Mesothelial cell of epicardium (in vitro differentiated cells): ENCODE data around the gene AZGP1. TPM values are rescaled to one million over a fixed set of nuclear protein-coding genes. Genes with fewer than 3 reads are reported as not detected.
"Not testable (repeated sequence)": the region's sequence is repeated elsewhere in the genome, so short reads cannot be mapped to it uniquely, and the experiment has no call there.

Experiments used
- DNase-seq, 2 experiments: peaks; one replicate each; pipeline ENCODE4 v3.0.0; 2021; ENCODE audit warnings: low spot score in 2 of 2; ENCODE audit not compliant: unreplicated experiment in 2 of 2
- H3K27ac Mint-ChIP-seq: 2 replicates; pipeline ENCODE4 v1.8.0; 2021; ENCODE audit warnings: mixed read lengths
- H3K27me3 Mint-ChIP-seq: 2 replicates; pipeline ENCODE4 v1.8.0; 2021; ENCODE audit warnings: low read depth, mixed read lengths
- H3K36me3 Mint-ChIP-seq: 2 replicates; pipeline ENCODE4 v1.8.0; 2021; ENCODE audit warnings: mixed read lengths
- H3K4me1 Mint-ChIP-seq: 2 replicates; pipeline ENCODE4 v1.8.0; 2021; ENCODE audit warnings: mixed read lengths
- H3K4me3 Mint-ChIP-seq: 2 replicates; pipeline ENCODE4 v1.8.0; 2021; ENCODE audit warnings: mild to moderate bottlenecking, moderate library complexity, mixed read lengths
- H3K9me3 Mint-ChIP-seq: 2 replicates; pipeline ENCODE4 v1.8.0; 2021; ENCODE audit warnings: mixed read lengths
- total RNA-seq: library from RNA; stranded (reverse); gene quantifications from 3 replicates; pipeline ENCODE4 v1.2.1, GENCODE V29; 2021
- TF ChIP-seq, protein P1 (sequence below): fragments of 200-600 bp; sonication (generic); IDR thresholded peaks from one replicate; pipeline ENCODE4 v1.5.0; 2021; ENCODE audit warnings: antibody characterized with exemption; ENCODE audit not compliant: unreplicated experiment

Gene AZGP1
- total RNA-seq, 1 donor from 2014 or later, result 0.56 TPM

DNA sequence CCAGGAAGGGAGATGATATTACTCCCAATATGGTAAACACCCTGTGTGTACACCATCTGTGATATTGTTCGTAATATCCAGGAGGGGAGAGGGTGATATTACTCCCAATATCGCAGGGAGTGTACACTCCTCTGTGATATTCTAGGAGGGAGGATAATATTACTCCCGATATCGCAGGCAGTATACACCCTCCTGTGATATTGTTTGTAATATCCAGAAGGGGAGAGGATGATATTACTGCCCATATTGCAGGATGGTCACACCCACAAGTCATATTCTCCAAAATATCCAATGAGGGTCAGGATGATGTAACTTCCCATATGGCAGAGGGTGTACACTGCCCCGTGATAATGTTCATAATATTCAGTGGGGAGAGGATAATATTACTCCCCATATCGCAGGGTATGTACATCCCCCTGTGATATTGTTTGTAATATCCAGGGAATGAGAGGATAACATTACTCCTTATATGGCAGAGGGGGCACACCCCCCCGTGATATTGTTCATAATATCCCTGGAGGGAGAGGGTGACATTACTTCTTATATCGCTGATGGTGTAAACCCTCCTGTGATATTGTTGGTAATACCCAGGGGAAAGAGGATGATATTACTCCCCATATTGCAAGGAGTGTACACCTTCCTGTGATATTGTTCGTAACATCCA, 17.1 kb downstream of the AZGP1 start:
- Mint-ChIP-seq H3K27me3 (peaks cover 84% of the 10 kb centered on the region), H3K4me1 (no peaks in the 10 kb centered on the region), H3K9me3 (no peaks in the 10 kb centered on the region), H3K27ac (no peak overlapping the region), H3K36me3 (no peaks in the 10 kb centered on the region), H3K4me3 (no peak overlapping the region)
- no peak for DNase-seq
- TF ChIP-seq, protein P1, sequence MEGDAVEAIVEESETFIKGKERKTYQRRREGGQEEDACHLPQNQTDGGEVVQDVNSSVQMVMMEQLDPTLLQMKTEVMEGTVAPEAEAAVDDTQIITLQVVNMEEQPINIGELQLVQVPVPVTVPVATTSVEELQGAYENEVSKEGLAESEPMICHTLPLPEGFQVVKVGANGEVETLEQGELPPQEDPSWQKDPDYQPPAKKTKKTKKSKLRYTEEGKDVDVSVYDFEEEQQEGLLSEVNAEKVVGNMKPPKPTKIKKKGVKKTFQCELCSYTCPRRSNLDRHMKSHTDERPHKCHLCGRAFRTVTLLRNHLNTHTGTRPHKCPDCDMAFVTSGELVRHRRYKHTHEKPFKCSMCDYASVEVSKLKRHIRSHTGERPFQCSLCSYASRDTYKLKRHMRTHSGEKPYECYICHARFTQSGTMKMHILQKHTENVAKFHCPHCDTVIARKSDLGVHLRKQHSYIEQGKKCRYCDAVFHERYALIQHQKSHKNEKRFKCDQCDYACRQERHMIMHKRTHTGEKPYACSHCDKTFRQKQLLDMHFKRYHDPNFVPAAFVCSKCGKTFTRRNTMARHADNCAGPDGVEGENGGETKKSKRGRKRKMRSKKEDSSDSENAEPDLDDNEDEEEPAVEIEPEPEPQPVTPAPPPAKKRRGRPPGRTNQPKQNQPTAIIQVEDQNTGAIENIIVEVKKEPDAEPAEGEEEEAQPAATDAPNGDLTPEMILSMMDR, result no peak

DNA sequence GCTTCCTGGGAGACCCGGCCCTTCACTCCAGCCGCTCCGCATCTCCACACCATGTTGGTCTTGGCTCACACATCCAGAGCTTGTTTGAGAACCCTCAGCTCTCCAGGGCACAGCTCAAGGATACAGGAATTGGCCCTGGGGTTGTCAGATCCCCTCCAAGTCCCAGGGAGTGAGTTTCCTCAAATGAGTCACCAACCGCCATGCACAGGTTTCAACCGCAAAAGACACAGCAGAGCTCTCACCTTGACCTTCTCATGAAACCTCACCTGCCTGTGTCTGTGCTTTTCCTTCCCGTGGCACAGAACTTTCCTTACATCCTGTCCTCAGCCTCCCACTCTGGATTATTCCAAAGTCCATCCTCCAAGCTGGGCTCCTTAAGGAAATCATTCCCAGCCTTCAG, 20.6 kb downstream of the AZGP1 start:
- H3K36me3 Mint-ChIP-seq, result no peaks in the 10 kb centered on the region
- no peaks in the 10 kb centered on the region for H3K4me1 Mint-ChIP-seq
- H3K9me3 Mint-ChIP-seq, result no peaks in the 10 kb centered on the region
- no peak overlapping the region for H3K27ac Mint-ChIP-seq
- DNase-seq, result no peak
- peaks cover 58% of the 10 kb centered on the region for H3K27me3 Mint-ChIP-seq
- TF ChIP-seq, protein P1, result no peak
- H3K4me3 Mint-ChIP-seq, result no peak overlapping the region

DNA sequence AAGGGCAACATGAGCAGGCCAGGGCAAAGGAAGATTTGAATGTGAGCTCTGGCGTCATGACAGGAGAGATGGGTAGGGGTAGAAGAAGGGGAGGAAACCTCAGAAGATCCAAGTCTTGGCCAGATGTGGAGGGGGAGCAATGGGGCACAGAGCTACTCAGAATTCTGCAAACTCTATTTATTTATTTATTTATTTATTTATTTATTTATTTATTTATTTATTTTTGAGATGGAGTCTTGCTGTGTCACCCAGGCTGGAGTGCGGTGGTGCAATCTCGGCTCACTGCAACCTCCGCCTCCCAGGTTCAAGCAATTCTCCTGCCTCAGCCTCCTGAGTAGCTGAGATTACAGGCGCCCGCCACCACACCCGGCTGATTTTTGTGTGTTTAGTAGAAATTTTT, 21.2 kb downstream of the AZGP1 start:
- H3K36me3 Mint-ChIP-seq, DNase-seq, H3K9me3 Mint-ChIP-seq, H3K27ac Mint-ChIP-seq, H3K4me3 Mint-ChIP-seq, H3K4me1 Mint-ChIP-seq: not testable (repeated sequence)
- H3K27me3 Mint-ChIP-seq, result peaks cover 52% of the 10 kb centered on the region

DNA sequence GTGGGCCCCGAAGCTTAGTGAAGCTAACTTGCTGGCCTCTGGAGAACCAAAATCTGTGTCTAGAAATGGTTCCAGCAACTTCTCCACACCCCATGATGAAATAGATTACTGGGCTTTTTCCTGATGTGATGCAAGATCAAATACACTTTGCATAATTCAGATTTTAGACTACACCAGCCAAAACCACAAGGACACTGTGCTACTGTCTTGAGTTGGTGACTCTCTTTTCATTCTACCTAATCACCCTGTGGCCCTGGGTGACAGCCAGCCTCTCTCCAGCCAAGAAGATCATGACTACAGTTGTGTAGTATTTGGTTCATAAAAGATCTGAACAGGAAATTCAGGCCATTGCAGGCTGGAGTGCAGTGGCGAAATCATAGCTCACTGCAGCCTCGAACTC, 22.2 kb downstream of the AZGP1 start:
- no peak overlapping the region for H3K27ac Mint-ChIP-seq
- peaks cover 7% of the 10 kb centered on the region for H3K9me3 Mint-ChIP-seq
- DNase-seq, result no peak
- TF ChIP-seq, protein P1, result no peak
- no peak overlapping the region for H3K4me3 Mint-ChIP-seq
- no peaks in the 10 kb centered on the region for H3K36me3 Mint-ChIP-seq
- H3K27me3 Mint-ChIP-seq, result peaks cover 42% of the 10 kb centered on the region
- H3K4me1 Mint-ChIP-seq, result no peaks in the 10 kb centered on the region

DNA sequence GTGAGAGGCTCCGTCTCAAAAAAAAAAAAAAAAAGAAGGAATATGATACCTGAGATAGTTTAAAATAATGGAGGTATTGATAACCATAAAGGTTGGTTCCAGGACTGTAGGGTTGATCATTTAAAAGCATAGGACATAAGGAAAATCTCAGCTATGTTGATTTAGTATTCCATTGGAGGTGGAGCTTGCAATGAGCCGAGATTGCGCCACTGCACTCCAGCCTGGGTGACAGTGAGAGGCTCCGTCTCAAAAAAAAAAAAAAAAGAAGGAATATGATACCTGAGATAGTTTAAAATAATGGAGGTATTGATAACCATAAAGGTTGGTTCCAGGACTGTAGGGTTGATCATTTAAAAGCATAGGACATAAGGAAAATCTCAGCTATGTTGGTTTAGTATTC, 23.2 kb downstream of the AZGP1 start:
- H3K9me3 Mint-ChIP-seq, H3K4me1 Mint-ChIP-seq: not testable (repeated sequence)
- peaks cover 34% of the 10 kb centered on the region for H3K27me3 Mint-ChIP-seq

DNA sequence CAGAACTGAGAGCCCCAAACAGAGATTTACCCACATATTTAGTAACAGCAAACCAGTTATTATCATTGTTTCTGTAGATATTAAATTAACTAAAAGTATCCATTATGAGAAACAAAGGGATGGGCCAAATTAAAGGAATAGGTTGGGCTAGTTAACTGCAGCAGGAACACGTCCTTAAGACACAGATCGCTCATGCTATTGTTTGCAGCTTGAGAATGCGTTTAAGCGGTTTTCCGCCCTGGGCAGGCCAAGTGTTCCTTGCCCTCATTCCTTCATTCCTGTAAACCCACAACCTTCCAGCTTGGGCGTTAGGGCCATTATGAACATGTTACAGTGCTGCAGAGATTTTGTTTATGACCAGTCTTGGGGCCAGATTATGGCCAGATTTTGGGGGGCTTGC, 25.0 kb downstream of the AZGP1 start:
- H3K9me3 Mint-ChIP-seq, H3K4me1 Mint-ChIP-seq, DNase-seq, H3K4me3 Mint-ChIP-seq, H3K27ac Mint-ChIP-seq, H3K36me3 Mint-ChIP-seq: not testable (repeated sequence)
- H3K27me3 Mint-ChIP-seq, result peaks cover 26% of the 10 kb centered on the region

More for the DNA sequence above, 23.2 kb downstream of the AZGP1 start:
- H3K36me3 Mint-ChIP-seq, H3K4me3 Mint-ChIP-seq, DNase-seq, H3K27ac Mint-ChIP-seq: not testable (repeated sequence)

DNA sequence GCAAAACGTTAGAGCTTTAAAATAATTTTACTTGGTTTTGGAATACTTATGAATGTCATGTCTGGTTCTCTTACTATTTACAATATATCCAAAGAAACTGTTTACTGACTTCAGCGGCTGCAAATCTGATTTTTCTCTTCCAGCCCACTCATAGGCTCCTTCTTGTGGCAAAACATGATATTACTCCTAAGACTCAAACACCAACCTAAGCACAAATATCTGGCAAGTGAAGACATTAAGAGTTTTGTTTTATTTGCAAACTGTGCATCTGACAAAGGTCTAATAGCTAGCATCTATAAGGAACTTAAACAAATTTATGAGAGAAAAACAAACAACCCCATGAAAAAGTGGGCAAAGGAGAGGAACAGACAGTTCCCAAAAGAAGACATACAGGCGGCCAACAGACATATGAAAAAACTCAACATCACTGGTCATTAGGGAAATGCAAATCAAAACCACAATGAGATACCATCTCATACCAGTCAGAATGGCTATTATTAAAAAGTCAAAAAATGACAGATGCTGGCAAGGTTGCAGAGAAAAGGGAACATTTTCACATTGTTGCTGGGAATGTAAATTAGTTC, 26.1 kb downstream of the AZGP1 start:
- no peak overlapping the region for H3K27ac Mint-ChIP-seq
- no peak for DNase-seq
- H3K9me3 Mint-ChIP-seq, result peaks cover 7% of the 10 kb centered on the region
- TF ChIP-seq, protein P1, result no peak
- peaks cover 19% of the 10 kb centered on the region for H3K27me3 Mint-ChIP-seq
- no peak overlapping the region for H3K4me3 Mint-ChIP-seq
- no peaks in the 10 kb centered on the region for H3K4me1 Mint-ChIP-seq
- H3K36me3 Mint-ChIP-seq, result no peaks in the 10 kb centered on the region
